Kidney capillary endothelial cell (primary cell): ENCODE data around the gene UCP2.

Experiments used
- DNase-seq: peaks from one replicate; pipeline ENCODE4 v3.0.0-alpha.2; 2018; ENCODE audit warnings: low spot score

The UCP2 gene

GRCh38 chr11:74010306-74011300 lies 28.0 kb upstream of the UCP2 start:
- no peak for DNase-seq

GRCh38 chr11:74009675-74010305 lies 27.1 kb upstream of the UCP2 start:
- no peak for DNase-seq

GRCh38 chr11:74009230-74009547 lies 26.5 kb upstream of the UCP2 start:
- no peak for DNase-seq

GRCh38 chr11:74008373-74009229 lies 26.0 kb upstream of the UCP2 start, which contains the start of gene UCP3:
TSS of gene UCP3 (minus strand) at chr11:74009085. CDS start at chr11:74007042, 2,043 bp downstream.
- DNase-seq: no peak

- DNase-seq: no peak
Measured at GRCh38 chr11:74007691-74008372, 25.2 kb upstream of the UCP2 start.

GRCh38 chr11:74006743-74007304 lies 24.2 kb upstream of the UCP2 start:
- no peak for DNase-seq

- no peak for DNase-seq
Measured at GRCh38 chr11:74005721-74006517, 23.3 kb upstream of the UCP2 start.

GRCh38 chr11:74004759-74005615 lies 22.3 kb upstream of the UCP2 start:
- DNase-seq: no peak

- no peak for DNase-seq
Measured at GRCh38 chr11:74004046-74004695, 21.5 kb upstream of the UCP2 start.

- no peak for DNase-seq
Measured at GRCh38 chr11:74002832-74003231, 20.2 kb upstream of the UCP2 start.

- no peak for DNase-seq
Measured at GRCh38 chr11:74001822-74002286, 19.2 kb upstream of the UCP2 start.

- no peak for DNase-seq
Measured at GRCh38 chr11:74000307-74001133, 17.9 kb upstream of the UCP2 start.

GRCh38 chr11:73999581-74000306 lies 17.1 kb upstream of the UCP2 start:
- DNase-seq: no peak

- no peak for DNase-seq
Measured at GRCh38 chr11:73998846-73999575, 16.4 kb upstream of the UCP2 start.

- no peak for DNase-seq
Measured at GRCh38 chr11:73997120-73997770, 14.6 kb upstream of the UCP2 start.

- DNase-seq: no peak
Measured at GRCh38 chr11:73996161-73996747, 13.6 kb upstream of the UCP2 start.
